ENCODE results near the gene ZNF324. TPM values are rescaled to one million over a fixed set of nuclear protein-coding genes. Genes with fewer than 3 reads are reported as not detected.
"Not testable (repeated sequence)": the region's sequence is repeated elsewhere in the genome, so short reads cannot be mapped to it uniquely, and the experiment has no call there.

The ZNF324 gene
- total RNA-seq, 1 donor from 2014 or later = 2.1 TPM

DNA sequence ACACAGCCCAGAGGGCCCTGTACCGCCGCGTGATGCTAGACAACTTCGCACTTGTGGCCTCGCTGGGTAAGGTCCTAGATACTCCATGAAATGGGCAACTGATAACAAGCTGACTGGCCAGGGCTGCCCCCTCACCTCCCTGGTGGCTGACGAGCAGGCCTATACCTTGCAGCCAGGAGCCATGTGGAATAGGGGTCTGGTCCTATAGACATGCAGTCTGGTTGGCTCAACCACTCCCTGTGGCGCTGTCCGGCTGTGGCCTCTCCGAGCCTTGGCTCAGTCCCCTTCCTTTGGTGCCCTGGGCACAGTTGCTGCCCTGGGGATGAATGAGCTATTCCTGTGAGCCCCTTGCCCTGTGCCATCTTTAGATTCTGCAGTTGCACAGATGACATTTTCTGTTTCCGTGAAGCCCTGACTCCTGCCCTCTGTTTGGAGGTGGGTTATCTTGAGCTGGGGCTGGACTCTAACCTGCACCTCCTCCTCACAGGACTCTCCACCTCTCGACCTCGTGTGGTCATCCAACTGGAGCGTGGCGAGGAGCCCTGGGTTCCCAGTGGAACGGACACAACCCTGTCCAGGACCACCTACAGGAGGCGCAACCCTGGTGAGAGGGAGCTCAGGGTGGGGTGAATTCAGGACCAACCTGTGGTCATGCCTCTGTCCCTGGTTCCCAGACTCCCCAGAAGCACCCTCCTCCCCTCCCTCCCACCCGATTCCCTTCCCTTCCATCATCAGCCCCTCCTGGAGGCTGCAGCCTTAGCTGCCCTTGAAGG lies 2.5 kb downstream of the ZNF324 start:
- Histone ChIP-seq H3K4me3 (no peak overlapping the region), H3K4me1 (peaks cover 0 to 10% of the 10 kb centered on the region in 2 donors), H3K27me3 (no peaks in the 10 kb centered on the region), H3K9me3 (no peaks in the 10 kb centered on the region), H3K27ac (no peak overlapping the region), H3K36me3 (peaks cover 20 to 42% of the 10 kb centered on the region in 2 donors)
- DNase-seq (ENCODE audit: low spot score in 2 of 2) = no peak
- TF ChIP-seq, protein P1, sequence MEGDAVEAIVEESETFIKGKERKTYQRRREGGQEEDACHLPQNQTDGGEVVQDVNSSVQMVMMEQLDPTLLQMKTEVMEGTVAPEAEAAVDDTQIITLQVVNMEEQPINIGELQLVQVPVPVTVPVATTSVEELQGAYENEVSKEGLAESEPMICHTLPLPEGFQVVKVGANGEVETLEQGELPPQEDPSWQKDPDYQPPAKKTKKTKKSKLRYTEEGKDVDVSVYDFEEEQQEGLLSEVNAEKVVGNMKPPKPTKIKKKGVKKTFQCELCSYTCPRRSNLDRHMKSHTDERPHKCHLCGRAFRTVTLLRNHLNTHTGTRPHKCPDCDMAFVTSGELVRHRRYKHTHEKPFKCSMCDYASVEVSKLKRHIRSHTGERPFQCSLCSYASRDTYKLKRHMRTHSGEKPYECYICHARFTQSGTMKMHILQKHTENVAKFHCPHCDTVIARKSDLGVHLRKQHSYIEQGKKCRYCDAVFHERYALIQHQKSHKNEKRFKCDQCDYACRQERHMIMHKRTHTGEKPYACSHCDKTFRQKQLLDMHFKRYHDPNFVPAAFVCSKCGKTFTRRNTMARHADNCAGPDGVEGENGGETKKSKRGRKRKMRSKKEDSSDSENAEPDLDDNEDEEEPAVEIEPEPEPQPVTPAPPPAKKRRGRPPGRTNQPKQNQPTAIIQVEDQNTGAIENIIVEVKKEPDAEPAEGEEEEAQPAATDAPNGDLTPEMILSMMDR (IDR thresholded peaks at IDR 0.05) = no peak
- intact Hi-C loops (cut with DNase I) = no loop called here

DNA sequence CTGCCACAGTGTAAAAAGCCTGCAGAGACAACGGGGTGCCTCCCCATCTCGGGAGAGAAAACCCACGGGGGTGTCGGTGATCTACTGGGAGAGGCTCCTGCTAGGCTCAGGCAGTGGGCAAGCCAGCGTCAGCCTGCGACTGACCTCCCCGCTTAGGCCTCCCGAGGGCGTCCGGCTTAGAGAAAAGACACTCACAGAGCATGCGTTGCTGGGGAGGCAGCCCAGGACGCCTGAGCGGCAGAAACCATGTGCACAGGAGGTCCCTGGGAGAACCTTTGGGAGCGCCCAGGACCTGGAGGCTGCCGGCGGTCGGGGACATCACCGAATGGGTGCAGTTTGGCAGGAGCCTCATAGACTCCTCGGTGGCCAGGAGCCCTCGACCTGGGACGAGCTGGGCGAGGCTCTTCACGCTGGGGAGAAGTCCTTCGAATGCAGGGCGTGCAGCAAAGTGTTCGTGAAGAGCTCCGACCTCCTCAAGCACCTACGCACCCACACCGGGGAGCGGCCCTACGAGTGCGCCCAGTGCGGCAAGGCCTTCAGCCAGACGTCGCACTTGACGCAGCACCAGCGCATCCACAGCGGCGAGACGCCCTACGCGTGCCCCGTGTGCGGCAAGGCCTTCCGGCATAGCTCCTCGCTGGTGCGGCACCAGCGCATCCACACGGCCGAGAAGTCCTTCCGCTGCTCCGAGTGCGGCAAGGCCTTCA lies 4.1 kb downstream of the ZNF324 start:
- H3K9me3 ChIP-seq; H3K27me3 ChIP-seq; H3K4me3 ChIP-seq; intact Hi-C loops (cut with DNase I); DNase-seq (ENCODE audit: low spot score in 2 of 2); H3K27ac ChIP-seq: not testable (repeated sequence)
- Histone ChIP-seq H3K4me1 (peaks cover 3 to 17% of the 10 kb centered on the region in 2 donors), H3K36me3 (peaks cover 20 to 42% of the 10 kb centered on the region in 2 donors)

DNA sequence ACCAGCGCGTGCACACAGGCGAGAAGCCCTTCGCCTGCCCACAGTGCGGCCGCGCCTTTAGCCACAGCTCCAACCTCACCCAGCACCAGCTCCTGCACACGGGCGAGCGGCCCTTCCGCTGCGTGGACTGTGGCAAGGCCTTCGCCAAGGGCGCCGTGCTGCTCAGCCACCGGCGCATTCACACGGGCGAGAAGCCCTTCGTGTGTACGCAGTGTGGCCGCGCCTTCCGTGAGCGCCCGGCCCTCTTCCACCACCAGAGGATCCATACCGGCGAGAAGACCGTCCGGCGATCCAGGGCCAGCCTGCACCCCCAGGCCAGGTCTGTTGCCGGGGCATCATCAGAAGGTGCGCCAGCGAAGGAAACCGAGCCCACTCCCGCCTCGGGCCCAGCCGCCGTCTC lies 4.9 kb downstream of the ZNF324 start:
- TF ChIP-seq, protein P1 (IDR thresholded peaks at IDR 0.05) = no peak
- peaks cover 3 to 17% of the 10 kb centered on the region in 2 donors for H3K4me1 ChIP-seq
- no peak for DNase-seq (ENCODE audit: low spot score in 2 of 2)
- intact Hi-C loops (cut with DNase I) = no loop called here
- no peak overlapping the region for H3K27ac ChIP-seq
- H3K27me3 ChIP-seq = no peaks in the 10 kb centered on the region
- H3K9me3 ChIP-seq = no peaks in the 10 kb centered on the region
- H3K36me3 ChIP-seq = peaks cover 20 to 42% of the 10 kb centered on the region in 2 donors
- no peak overlapping the region for H3K4me3 ChIP-seq

GRCh38 chr19:58473775-58474174 lies 6.9 kb downstream of the ZNF324 start:
- TF ChIP-seq, protein P1 (IDR thresholded peaks at IDR 0.05) = no peak
- Histone ChIP-seq H3K36me3 (peaks cover 21 to 42% of the 10 kb centered on the region in 2 donors), H3K4me3 (no peak overlapping the region), H3K4me1 (peaks cover 3 to 15% of the 10 kb centered on the region in 2 donors), H3K27ac (no peak overlapping the region), H3K9me3 (no peaks in the 10 kb centered on the region), H3K27me3 (no peaks in the 10 kb centered on the region)
- intact Hi-C loops (cut with DNase I) = no loop called here
- no peak for DNase-seq (ENCODE audit: low spot score in 2 of 2)

DNA sequence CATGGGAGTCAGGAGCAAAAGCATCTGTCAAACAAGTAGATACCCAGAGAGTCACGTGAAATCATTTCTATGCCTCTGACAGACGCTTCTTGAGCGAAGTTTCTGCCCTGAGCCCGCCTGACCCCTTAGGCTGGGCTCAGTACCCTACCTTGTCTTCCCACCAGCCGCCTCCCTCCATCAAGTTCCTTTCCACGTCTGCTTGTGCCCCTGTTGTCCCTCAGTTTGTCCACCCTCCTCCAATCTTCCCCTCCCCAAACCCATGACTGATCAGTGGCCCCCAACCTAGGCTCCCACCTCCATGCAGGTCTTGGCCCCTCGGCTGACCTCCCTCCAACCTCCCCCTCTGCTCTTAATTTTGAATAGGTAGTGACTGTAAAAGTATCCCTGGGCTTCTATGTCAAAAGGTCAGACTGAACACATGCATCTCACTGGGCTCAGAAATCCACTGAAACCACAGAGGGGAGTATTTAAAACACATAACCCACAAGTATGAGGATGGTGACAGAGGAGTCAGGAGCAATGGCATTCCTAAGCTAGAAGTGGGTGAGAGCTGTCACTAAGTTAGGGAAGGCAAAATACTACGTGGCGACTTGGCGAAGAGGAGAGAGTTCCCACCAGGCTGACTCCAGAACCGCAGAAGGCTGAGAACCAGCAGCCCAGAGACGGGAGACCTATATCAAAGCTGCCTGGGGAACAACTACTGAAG lies 7.6 kb downstream of the ZNF324 start:
- intact Hi-C loops (cut with DNase I) = no loop called here
- no peaks in the 10 kb centered on the region for H3K27me3 ChIP-seq
- H3K9me3 ChIP-seq = no peaks in the 10 kb centered on the region
- no peak for DNase-seq (ENCODE audit: low spot score in 2 of 2)
- H3K4me3 ChIP-seq = no peak overlapping the region
- TF ChIP-seq, protein P1 (IDR thresholded peaks at IDR 0.05) = no peak
- H3K36me3 ChIP-seq = peaks cover 22 to 42% of the 10 kb centered on the region in 2 donors
- H3K4me1 ChIP-seq = peaks cover 3 to 15% of the 10 kb centered on the region in 2 donors
- H3K27ac ChIP-seq = peak overlapping the region in 1 of 2 donors; percentile 84

All from ascending aorta (tissue), 2 donors.